Astrocyte (in vitro differentiated cells and primary cell): ENCODE data around the gene GRIP1.

Source experiments
- CTCF ChIP-seq: IDR thresholded peaks from 2 replicates; pipeline ENCODE4 v1.5.1; 2011; ENCODE audit warnings: low read depth, mild to moderate bottlenecking, inconsistent platforms, low read length, moderate library complexity; ENCODE audit not compliant: insufficient read depth
- EZH2 ChIP-seq: IDR thresholded peaks from 2 replicates; pipeline ENCODE4 v1.6.1; 2012; ENCODE audit warnings: mild to moderate bottlenecking, low read length, inconsistent platforms; ENCODE audit not compliant: insufficient read depth

DNA sequence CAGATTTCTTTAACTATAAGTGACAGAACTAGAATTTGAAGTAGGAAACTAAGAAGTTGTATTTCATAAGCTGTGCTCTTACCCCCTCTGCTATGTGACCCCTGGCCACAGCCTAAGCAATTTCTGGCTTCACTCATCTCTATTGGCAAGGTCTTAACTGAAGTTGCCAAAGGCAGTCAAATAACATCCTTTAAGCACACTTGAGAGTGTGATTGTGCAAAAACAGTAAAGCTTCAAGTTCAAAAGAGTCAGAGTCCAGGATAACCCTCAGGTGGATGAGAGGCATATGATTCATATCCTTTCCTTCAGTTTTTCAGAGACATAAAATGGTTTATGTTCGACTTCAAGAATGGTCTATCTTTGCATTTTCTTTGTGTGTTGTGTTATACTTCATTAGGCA is 45.2 kb downstream of the GRIP1 start:
- TF ChIP-seq CTCF (no peak), EZH2 (no peak)
